RWPE2 (cell line): ENCODE data around the gene B3GNT2.
"Not testable (repeated sequence)": the region's sequence is repeated elsewhere in the genome, so short reads cannot be mapped to it uniquely, and the experiment has no call there.

Experiments used
- ATAC-seq: fragments of 200-7000 bp; cut with Tn5 transposase; 3 replicates; pipeline ENCODE4 v1.9.1; 2021; ENCODE audit warnings: low read depth
- DNase-seq: peaks from one replicate; pipeline ENCODE4 v3.0.0-alpha.2; 2020; ENCODE audit warnings: low spot score
- H3K27ac ChIP-seq: fragments of 450-650 bp; 2 replicates; pipeline ENCODE4 v1.5.1; 2017; ENCODE audit warnings: mild to moderate bottlenecking; ENCODE audit not compliant: poor library complexity, severe bottlenecking
- H3K27me3 ChIP-seq: fragments of 250-450 bp; sonication (Bioruptor Pico); 2 replicates; pipeline ENCODE4 v1.5.1; 2021; ENCODE audit warnings: mild to moderate bottlenecking, moderate library complexity; ENCODE audit not compliant: insufficient read depth, poor library complexity, severe bottlenecking
- H3K36me3 ChIP-seq: fragments of 250-450 bp; sonication (Bioruptor Pico); 2 replicates; pipeline ENCODE4 v1.5.1; 2020; ENCODE audit warnings: low read depth, mild to moderate bottlenecking, moderate library complexity
- H3K4me1 ChIP-seq: fragments of 250-450 bp; sonication (Bioruptor Pico); 2 replicates; pipeline ENCODE4 v1.5.1; 2021; ENCODE audit warnings: mild to moderate bottlenecking, moderate library complexity; ENCODE audit not compliant: insufficient read depth, poor library complexity, severe bottlenecking
- H3K4me3 ChIP-seq: fragments of 250-450 bp; sonication (Bioruptor Pico); 2 replicates; pipeline ENCODE4 v1.5.1; 2021; ENCODE audit warnings: mild to moderate bottlenecking, moderate library complexity; ENCODE audit not compliant: severe bottlenecking
- H3K9me3 ChIP-seq: fragments of 250-450 bp; sonication (Bioruptor Pico); 2 replicates; pipeline ENCODE4 v1.5.1; 2021; ENCODE audit warnings: mild to moderate bottlenecking, moderate library complexity; ENCODE audit not compliant: severe bottlenecking
- TF ChIP-seq, protein P1 (sequence below): fragments of 450-650 bp; IDR thresholded peaks from one replicate; pipeline ENCODE4 v1.5.1; 2017; ENCODE audit warnings: mild to moderate bottlenecking, moderate library complexity; ENCODE audit not compliant: poor library complexity, severe bottlenecking

The B3GNT2 gene

DNA sequence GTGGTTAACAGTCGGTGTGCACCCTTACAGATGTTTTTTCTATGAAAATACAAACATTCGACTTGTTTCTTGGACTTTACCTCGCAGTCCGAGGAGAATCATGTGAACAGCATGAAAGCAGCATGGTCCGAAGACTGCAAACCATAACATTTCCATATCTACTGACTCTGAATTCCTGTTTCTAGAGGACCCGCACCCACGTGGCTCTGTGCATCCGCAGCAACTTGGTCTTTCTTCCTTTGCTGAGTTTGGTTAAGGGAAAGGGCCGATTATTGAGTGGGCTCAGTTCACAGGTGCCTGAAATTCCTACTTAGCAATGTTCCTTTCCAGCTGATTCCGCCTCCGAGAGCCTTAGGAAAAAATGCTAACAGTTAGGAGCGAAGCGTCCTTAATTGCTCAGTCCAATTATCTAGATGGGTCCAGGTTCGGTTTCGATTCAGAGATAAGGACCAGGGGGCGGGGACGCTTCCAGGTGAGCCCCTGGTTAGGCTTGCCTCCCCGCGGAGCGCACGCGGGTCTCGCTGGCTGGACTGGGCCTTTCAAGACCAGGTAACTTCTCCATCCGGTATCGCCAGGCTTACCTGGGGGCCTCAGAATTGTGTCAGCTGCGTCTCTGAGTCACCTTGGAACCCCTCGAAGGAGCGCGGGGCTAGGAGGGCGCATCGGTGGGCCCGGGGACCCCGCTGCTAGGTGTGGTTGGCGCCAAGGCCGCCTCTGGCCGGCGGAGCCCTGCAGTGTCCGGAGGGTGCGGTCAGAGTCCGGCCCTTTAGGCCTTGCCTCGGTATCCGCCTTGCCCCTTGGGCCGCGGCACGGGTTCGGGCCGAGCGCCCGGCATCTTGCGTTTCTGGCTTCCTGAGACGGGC, 1.1 kb upstream of the B3GNT2 start:
- Histone ChIP-seq H3K4me3 (peak overlapping the region; percentile 96), H3K27ac (no peak overlapping the region), H3K27me3 (no peaks in the 10 kb centered on the region), H3K36me3 (no peaks in the 10 kb centered on the region), H3K9me3 (no peaks in the 10 kb centered on the region), H3K4me1 (peaks cover 7% of the 10 kb centered on the region)
- DNase-seq (no peak), ATAC-seq (no peak)
- TF ChIP-seq, protein P1, sequence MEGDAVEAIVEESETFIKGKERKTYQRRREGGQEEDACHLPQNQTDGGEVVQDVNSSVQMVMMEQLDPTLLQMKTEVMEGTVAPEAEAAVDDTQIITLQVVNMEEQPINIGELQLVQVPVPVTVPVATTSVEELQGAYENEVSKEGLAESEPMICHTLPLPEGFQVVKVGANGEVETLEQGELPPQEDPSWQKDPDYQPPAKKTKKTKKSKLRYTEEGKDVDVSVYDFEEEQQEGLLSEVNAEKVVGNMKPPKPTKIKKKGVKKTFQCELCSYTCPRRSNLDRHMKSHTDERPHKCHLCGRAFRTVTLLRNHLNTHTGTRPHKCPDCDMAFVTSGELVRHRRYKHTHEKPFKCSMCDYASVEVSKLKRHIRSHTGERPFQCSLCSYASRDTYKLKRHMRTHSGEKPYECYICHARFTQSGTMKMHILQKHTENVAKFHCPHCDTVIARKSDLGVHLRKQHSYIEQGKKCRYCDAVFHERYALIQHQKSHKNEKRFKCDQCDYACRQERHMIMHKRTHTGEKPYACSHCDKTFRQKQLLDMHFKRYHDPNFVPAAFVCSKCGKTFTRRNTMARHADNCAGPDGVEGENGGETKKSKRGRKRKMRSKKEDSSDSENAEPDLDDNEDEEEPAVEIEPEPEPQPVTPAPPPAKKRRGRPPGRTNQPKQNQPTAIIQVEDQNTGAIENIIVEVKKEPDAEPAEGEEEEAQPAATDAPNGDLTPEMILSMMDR = no peak

DNA sequence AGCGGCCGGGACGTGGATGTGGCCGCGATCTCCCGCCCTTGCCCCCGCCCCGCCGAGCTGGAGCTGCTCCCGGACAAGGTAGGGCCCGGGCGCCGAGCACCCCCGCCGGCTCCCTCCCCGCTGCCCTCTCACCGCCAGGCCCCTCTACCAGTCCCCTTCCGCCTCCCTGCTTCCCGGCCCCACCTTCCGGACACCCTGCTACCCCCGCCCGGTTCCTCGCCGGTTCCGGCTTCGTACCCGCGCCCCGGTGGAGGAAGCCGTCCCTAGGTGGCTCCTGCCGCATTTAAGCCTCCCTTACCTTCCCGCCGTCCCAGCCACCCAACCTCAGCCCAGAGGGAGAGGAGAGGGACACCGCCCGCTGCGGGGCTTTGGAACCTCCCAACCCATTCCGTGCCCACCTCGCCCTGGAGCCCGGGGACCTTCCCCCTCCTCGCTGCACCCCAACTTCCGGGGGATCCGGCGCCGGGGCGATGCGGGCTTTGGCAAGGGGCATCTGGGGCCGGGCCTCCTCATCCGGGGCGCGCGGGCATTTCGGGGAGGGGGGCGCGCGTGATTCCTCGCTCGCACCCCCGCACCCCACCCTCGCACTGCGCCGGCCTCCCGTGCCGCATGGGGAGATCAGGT, 475 bp downstream of the B3GNT2 start:
- ATAC-seq (peak; percentile 65), DNase-seq (no peak)
- H3K27me3 ChIP-seq = no peaks in the 10 kb centered on the region
- peak overlapping the region; percentile 76 for H3K27ac ChIP-seq
- H3K36me3 ChIP-seq = no peaks in the 10 kb centered on the region
- H3K4me1 ChIP-seq = peaks cover 7% of the 10 kb centered on the region
- peak overlapping the region; percentile 96 for H3K4me3 ChIP-seq
- TF ChIP-seq, protein P1 = no peak
- H3K9me3 ChIP-seq = no peaks in the 10 kb centered on the region

DNA sequence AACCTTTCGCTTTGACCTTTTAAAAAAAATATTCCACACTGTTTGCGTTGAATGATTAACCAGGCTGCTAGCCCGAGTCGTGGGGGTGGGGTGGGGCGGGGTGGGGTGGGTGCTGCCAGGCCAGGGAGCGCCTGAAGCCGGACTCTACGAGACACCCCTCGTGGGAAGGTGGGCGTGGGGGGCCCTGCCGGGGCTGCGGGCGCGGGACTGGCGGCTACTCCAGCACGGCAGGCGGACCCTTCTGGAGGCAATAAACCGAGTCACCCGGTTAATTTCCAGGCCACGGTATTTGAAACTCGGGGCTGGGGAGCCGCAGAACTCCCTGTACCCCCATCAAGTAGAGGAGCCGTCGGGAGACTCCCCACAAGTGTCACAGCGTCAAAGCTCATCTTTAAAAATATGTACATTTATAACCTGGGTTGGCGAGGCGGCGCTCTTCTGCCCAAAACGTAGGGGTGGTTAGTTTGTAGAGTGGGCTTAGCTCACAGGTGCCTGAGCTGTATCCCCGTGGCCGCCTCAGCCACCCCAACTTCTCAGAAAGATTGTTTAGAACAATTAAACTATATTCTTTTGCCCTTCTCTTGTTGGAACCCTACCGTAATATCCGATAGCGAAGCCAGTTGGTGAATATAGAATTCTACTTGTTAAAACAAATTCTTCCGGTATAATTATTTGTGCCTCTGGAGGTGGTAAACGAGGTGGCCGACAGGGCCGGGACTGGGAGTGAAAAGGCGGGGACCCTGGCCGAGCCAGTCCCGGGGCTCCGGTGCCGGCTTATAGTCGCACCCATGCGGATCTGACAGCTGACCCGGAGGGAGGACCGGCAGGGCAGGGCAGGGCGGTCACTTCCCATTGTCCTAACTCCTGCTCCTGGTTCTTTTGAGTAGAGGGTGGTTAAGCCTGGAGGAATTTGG, 1.4 kb downstream of the B3GNT2 start:
- Histone ChIP-seq H3K27me3 (no peaks in the 10 kb centered on the region), H3K4me3 (peak overlapping the region; percentile 96), H3K9me3 (no peaks in the 10 kb centered on the region), H3K36me3 (no peaks in the 10 kb centered on the region), H3K27ac (peak overlapping the region; percentile 76), H3K4me1 (peaks cover 7% of the 10 kb centered on the region)
- ATAC-seq = peak; percentile 24
- TF ChIP-seq, protein P1 = peak; percentile 34
- DNase-seq = no peak

DNA sequence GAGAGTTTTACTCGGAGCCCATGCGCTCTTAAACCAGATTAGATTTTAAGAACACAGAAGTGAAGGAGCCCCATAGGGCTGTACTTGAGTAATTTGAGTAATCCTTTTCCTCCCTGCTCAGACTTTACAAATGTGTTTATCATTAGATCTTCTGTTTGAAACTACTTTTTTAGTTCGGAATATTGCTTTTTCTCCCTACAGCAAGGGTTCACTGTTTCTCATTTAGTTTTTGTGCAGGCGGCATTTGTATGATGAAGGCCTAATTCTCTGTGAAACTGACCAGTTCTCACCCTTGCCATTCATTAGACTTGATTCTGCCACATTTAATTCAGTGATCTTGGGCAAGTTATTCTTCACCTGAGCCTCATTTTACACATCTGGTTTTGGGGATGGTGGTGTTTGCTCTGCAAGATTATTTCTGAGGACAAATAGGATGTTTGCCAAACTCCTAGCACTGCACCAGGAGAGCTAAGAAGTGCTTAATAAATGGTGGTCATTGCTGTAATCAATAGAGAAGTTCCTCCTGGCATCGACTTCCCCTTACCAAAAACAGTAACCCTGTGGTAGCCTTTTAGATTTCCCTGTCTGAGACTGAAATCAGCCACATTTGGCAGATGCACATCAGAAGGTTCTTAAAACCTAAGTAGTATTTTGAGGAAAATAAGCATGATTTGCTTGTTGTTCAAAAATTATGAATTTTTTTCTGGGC, 2.2 kb downstream of the B3GNT2 start:
- H3K4me3 ChIP-seq = peak overlapping the region; percentile 96
- ATAC-seq (no peak), DNase-seq (no peak)
- no peaks in the 10 kb centered on the region for H3K36me3 ChIP-seq
- H3K9me3 ChIP-seq = no peaks in the 10 kb centered on the region
- TF ChIP-seq, protein P1 = no peak
- H3K27ac ChIP-seq = no peak overlapping the region
- H3K4me1 ChIP-seq = peaks cover 7% of the 10 kb centered on the region
- no peaks in the 10 kb centered on the region for H3K27me3 ChIP-seq

DNA sequence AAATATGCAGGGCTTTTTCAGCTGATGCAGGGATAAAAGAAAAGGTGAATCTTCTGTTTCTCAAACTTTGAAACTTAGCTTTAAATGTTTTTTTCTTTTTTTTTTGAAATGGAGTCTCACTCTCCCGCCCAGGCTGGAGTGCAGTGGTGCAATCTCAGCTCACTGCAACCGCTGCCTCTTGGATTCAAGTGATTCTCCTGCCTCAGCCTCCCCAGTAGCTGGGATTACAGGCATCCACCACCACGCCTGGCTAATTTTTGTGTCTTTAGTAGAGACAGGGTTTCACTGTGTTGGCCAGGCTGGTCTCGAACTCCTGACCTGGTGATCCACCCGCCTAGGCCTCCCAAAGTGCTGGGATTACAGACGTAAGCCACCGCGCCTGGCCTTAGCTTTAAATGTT, 2.9 kb downstream of the B3GNT2 start:
- not testable (repeated sequence) for H3K9me3 ChIP-seq, H3K4me1 ChIP-seq, ATAC-seq, H3K4me3 ChIP-seq, H3K36me3 ChIP-seq, DNase-seq, H3K27me3 ChIP-seq, H3K27ac ChIP-seq
